NCI-H2029 treated with DMSO at 0.1 percent for 48 hours (cell line): ENCODE data around the gene CBX5.

Experiments used
- DNase-seq: peaks from one replicate; lab custom pipeline; 2025; lab: John Stamatoyannopoulos, UW

CBX5 gene

GRCh38 chr12:54222609-54223008, 57.3 kb downstream of the CBX5 start:
- no peak for DNase-seq

- no peak for DNase-seq
Measured at GRCh38 chr12:54221402-54221984, 58.4 kb downstream of the CBX5 start.

- no peak for DNase-seq
Measured at GRCh38 chr12:54220567-54220966, 59.4 kb downstream of the CBX5 start.

GRCh38 chr12:54220092-54220557, 59.8 kb downstream of the CBX5 start:
- DNase-seq, result peak; percentile 55

- no peak for DNase-seq
Measured at GRCh38 chr12:54217774-54218241, 62.1 kb downstream of the CBX5 start.

- peak; percentile 79 for DNase-seq
Measured at GRCh38 chr12:54216797-54217661, 62.9 kb downstream of the CBX5 start.

- peak; percentile 92 for DNase-seq
Measured at GRCh38 chr12:54215989-54216796, 63.7 kb downstream of the CBX5 start.

- DNase-seq, result peak; percentile 88
Measured at GRCh38 chr12:54214553-54215406, 65.1 kb downstream of the CBX5 start.

- DNase-seq, result no peak
Measured at GRCh38 chr12:54213079-54213478, 66.8 kb downstream of the CBX5 start.

- no peak for DNase-seq
Measured at GRCh38 chr12:54211920-54212319, 68.0 kb downstream of the CBX5 start.

- DNase-seq, result no peak
Measured at GRCh38 chr12:54210400-54210790, 69.5 kb downstream of the CBX5 start.

GRCh38 chr12:54208591-54208990, 71.3 kb downstream of the CBX5 start:
- no peak for DNase-seq

GRCh38 chr12:54207539-54208294, 72.2 kb downstream of the CBX5 start:
- peak; percentile 35 for DNase-seq

- no peak for DNase-seq
Measured at GRCh38 chr12:54206791-54207190, 73.1 kb downstream of the CBX5 start.

- no peak for DNase-seq
Measured at GRCh38 chr12:54204316-54204715, 75.6 kb downstream of the CBX5 start.

- DNase-seq, result peak; percentile 16
Measured at GRCh38 chr12:54201001-54201794, 78.7 kb downstream of the CBX5 start.

GRCh38 chr12:54200412-54200811, 79.5 kb downstream of the CBX5 start:
- DNase-seq, result no peak

- no peak for DNase-seq
Measured at GRCh38 chr12:54199917-54200316, 80.0 kb downstream of the CBX5 start.

- DNase-seq, result no peak
Measured at GRCh38 chr12:54199034-54199433, 80.9 kb downstream of the CBX5 start.

- no peak for DNase-seq
Measured at GRCh38 chr12:54197431-54197909, 82.5 kb downstream of the CBX5 start.
